GM21381 (cell line): Measurements from ENCODE around the gene ASPDH.
"Not testable (repeated sequence)": the region's sequence is repeated elsewhere in the genome, so short reads cannot be mapped to it uniquely, and the experiment has no call there.

Experiments
- ATAC-seq: cut with Tn5 transposase; IDR thresholded peaks from one replicate; pipeline ENCODE4 v1.9.1; 2021; ENCODE audit warnings: mild to moderate bottlenecking, moderate library complexity; ENCODE audit not compliant: unreplicated experiment

The ASPDH gene

DNA sequence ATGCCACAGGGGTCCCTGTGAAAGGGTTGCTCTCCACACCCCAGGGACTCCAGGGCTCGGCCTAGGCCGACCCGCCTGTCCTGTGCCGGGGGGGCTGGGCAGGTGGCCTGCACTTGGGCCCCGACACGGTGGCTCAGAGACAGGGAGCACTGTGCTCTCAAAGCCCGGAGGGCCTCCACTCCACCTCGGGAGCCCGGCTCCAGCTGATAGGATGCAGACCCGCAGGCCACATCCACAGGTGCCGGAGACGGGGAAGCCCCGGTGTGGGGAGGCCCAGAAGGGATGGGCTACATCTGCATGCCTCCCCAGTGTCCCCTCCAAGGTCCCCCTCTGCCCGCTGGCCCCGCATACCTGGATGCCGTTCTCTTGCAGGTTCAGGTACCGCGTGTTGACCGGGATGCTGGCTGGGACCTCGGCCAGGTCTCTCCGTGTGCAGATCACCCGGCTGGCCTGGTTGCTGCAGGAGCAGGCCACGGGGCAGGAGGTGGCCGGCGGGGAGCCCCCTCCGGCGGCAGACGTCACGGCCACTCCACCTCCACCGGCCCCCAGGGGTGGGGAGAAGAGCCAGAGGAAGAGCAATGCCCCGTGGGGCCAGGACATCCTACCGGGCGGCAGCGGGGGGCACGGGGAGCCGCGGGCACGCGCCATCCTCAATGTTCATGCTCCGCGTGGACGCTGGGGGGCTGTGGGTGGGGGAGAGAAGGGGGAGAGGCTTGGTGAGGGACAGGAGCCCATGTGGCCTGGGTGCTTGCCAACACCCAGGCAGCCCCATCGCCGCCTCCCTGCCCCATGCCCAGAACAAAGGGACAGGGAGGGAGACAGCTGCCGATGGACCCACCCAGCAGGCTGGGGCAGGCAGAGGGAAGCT is 34.7 kb upstream of the ASPDH start:
- ATAC-seq, result no peak

DNA sequence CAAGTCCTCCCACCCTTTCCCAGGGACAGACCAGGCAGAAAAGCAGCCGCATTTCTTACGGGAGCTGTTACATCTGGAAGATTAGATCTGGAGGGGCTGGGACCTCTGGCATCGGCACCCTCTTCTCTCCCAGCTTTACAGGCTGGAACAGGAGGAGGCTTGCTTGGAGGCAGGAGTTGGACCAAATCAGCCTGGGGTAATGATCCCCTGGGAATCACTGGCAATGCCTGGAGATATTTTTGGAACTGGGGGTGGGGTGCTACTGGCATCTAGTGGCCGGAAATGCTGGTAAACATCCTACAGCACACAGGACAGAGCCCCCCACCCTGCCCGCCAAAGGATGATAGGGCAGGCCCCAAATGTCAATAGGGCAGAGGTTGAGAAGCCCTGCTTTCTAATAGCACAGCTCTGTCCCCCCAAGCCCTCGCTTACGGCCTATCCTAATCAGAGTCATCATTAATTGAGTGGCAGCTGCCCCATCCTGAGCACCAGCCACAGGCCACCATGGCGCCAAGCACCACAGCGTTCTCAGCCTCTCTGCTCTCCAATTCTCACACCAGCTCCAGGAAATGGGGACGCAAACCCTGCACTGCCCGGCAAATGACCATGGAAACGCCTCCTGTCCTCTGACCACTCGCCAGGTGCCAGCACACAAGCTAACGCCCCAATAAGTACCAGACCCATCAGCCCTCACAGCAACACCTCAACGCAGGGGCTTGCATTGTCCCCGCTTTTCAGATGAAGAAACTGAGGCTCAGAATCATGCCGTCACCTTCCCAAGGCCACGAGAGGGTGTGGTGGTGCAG is 33.9 kb upstream of the ASPDH start:
- no peak for ATAC-seq

DNA sequence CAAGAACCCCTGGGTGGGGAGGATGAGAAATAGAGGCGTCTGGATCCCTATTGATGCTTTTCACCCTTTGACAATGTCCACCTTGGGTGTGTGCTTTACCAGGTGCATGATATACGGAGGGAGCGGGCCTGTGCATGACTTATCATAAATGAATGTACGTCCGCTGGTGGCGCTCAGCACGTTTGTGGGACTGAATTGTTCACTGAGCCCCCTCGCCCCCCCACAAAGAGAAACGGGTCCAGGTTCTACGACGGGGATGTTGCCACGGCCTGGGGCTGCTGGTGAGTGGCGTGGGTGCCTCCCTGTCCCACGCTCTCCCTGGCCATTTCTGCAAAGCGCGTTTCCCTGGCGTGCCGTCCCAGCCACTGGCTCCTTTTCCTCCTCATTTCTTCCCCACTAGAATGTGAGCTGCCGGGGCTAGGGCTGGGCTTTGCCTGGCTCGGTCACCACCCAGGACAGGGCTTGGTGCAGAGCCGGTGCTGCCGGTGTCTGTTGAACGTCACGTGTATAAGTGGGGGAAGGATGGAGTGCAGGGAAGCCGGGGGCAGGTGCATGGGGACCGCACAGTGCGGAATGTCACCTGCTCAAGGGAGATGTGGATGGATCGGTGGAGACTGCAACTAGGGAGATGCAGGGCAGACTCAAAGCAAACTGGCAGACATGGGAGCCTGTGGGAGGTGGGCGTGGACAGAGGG is 33.0 kb upstream of the ASPDH start:
- ATAC-seq, result no peak

DNA sequence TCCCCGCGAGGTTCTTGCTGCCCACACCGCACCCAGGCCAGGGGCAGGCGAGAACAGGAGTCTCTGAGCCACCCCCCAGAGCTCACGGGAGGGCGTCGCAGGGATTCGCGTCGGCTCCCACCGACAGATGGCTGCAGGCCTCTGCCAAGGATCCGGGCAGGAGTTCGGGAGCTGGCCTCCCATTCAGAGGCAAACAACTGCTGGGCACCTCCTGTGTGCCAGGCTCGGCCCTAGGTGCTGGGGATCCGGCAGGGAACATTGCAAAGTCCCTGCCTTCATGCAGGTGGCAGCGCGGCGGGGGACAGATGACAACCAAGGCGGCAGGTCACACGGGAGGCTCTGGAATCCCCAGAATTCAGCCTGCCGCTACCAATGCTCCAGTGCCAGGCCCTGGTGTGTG is 29.2 kb upstream of the ASPDH start:
- ATAC-seq, result no peak

DNA sequence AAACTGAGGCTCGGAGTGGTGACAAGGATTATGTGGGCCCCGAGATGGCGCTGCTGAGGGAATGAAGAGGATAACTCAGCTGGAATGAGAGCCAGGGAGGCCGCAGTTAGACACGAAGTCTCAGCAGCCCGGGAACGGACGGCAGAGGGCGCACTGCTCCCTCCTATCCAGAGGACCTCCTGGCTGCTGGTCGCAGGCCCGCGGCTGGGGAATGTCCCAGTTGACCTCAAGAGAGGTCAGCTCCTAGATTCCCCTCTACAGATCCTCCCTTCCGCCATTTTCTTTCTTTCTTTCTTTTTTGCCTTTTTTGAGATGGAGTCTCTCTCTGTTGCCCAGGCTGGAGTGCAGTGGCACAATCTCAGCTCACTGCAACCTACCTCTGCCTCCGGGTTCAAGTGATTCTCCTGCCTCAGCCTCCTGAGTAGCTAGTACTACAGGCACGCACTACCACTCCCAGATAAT is 24.1 kb upstream of the ASPDH start:
- no peak for ATAC-seq

DNA sequence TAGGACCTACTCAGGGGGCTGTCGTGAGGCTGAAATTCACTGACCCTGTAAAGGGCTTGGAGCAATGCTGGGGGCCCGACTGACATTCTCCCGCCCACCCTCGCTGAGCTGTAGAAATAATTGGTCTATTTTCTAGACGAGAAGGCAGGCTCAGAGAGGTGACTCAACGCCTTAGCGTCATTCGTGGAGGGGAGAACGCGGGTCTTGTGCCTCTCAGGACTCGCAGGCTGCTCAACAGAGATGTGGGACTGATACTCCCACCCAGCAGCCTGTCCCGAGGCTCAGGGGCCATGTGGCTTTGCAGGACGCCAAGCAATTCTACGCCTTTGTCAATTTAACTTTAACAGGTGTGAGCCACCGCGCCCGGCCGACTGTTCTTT is 23.6 kb upstream of the ASPDH start:
- no peak for ATAC-seq

DNA sequence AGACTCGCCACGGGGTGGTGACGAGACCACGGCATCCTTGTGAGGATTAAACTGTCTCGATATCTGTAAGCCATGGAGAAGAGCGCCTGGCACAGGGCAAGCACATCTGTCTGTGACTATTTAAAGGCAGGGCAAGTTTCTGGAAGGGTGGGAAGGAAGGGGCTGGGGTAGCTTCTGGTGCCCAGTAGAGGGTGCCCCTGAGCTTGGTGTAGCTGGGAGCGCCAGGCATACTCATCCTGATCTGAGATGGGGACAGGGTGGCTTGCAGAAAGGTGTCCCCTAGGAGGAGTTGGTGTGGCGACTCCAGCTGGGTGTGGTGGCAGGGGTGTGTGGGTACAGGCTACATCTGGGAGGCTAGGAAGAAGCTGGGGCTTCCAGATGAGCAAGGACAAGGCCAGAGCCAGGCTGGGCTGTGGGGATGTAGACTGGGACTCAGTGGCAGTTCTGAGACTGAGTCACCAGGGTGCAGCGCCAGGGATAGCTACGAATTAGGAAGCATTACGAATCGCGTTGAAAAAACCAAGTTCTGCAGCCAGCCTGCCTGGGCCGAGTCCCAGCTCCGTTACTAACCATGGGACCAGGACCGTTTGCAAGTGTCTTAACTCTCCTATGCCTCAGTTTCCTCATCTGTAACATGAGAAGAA is 23.1 kb upstream of the ASPDH start:
- ATAC-seq, result no peak

DNA sequence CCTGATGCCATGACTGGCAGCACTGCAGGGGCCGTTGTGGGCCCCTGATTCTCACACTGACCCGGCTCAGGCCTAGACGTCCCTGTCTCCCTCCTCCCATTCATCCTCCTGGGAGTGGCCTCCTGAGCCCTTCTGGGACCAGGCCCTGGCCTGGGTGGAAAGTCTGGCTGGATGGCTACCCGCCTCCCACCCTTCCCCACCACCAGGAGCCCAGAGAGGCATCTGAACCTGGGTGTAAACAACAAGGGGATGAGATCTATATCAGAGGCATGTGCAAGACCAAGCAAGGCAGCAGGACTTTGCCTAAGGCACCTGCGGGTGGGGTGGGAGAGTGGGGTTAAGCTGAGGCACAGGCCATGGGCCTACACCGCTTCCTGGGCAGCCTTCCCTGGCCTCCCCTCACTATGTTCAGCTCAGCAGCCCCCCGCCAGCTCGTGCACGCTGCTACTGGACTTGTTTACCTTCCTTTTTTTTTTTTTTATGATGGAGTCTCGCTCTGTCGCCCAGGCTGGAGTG is 22.0 kb upstream of the ASPDH start:
- no peak for ATAC-seq

DNA sequence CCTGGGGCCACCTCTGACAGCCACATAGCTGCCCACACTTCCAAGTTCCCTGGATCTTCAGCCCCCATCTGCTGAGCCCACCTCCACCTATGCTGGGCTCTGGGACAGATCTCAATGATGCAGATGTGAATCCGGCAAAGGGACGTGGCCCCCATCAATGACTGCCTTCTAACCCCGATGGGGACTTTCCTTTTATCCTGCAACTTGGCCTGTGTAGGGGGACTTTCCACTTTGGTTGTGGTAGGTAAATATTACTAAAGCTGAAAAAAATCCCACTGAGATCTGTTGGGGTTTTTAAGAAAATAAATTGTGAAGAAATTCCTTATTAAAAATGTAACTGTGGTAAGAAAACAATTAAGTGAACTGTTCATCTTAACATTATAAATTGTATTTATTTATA is 20.8 kb upstream of the ASPDH start:
- ATAC-seq, result no peak

DNA sequence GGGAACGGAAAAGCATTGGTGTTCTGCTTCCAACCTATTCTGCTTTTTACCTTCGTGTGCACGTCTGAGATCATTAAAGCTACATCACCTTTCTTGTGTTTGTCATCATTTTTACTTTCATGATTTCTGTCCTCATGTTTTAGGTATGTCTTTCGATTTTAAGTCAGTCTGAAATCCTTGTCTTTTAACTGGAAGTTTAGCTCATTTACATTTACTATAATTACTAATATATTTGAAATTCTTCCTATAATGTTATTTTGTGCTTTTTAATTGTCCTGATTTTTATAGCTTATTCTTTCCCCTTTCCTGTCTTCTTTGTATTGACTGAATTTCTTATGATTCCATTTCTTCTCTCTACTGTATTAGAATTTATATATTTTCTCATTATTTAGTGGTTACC is 19.2 kb upstream of the ASPDH start:
- no peak for ATAC-seq

DNA sequence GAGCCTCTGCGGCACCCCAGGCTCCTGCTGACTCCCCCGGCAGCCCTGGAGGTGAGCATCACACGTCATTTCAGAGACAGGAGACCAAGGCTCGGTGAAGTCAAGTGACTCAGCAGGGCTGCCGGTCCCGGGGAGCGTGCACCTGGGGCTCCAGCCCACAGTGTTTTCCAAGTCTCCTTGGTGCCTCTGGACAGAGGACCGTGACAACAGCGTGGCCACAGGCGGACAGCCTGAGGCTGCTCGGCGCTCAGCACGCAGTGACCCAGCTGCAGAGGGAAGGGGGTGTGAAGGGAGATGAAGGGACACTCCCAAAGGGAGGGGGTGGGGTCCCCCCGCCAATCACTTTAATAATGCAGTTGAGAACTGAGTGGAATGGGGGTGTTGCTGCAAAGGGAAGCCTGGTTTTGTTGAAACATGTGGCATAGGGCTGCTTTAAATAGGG is 17.5 kb upstream of the ASPDH start:
- ATAC-seq, result no peak

DNA sequence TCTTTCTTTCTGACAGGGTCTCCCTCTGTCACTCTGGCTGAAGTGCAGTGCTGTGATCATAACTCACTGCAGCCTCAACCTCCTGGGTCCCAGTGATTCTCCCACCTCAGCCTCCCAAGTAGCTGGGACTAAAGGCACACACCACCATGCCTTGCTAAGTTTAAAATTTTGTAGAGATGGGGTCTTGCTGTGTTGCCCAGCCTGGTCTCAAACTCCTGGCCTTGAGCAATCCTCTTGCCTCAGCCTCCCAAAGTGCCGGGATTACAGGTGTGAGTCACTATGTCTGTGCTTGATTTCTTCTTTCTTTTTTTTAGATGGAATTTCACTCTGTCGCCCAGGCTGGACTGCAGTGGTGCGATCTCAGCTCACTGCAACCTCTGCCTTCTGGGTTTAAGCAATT is 14.3 kb upstream of the ASPDH start:
- ATAC-seq, result not testable (repeated sequence)

DNA sequence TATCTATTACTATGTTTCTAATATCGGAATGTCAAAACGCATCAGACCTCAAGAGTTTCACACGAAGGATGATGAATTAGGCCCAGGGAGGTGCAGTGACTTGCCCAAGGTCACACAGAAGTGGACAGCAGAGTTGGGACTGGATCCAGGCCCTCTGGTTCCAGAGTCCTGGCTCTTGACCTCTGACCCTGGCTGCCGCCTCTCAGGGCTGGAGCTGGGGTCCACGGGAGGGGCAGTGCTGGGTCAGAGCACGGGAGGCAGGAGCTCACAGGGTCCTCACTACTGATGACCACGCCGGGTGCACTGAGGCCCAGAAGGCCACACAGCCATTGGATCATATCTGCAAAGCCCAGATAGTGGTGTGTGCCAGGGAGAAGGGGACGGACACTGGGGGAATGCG is 9.2 kb upstream of the ASPDH start:
- ATAC-seq, result no peak

DNA sequence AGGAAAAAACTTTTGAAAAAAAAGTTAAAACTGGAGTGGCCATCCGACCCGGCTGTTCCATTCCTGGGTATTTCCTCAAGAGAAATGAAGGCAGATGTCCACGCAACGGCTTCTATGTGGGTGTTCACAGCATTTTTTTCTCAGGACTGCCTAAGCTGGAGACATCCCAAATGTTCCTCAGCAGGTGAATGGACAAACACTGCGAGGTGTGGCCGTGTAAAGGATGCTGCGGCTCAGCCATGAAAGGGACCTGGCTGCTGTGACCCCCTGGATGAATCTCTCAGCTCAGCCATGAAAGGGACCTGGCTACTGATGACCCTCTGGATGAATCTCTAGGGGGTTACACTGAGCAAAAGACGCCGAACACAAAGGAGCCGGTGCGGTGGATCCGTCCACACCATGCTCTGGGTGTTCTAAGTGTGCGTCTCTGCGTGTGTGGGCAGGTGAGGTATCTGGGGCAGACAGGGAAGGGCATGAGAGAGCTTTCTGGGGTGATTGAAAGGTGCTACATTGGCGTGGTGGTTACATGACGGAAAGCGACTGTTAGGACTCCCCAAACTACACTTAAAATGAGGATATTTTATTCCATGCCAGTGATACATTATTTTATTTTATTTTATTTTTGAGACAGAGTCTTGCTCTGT is 7.2 kb upstream of the ASPDH start:
- ATAC-seq, result no peak

DNA sequence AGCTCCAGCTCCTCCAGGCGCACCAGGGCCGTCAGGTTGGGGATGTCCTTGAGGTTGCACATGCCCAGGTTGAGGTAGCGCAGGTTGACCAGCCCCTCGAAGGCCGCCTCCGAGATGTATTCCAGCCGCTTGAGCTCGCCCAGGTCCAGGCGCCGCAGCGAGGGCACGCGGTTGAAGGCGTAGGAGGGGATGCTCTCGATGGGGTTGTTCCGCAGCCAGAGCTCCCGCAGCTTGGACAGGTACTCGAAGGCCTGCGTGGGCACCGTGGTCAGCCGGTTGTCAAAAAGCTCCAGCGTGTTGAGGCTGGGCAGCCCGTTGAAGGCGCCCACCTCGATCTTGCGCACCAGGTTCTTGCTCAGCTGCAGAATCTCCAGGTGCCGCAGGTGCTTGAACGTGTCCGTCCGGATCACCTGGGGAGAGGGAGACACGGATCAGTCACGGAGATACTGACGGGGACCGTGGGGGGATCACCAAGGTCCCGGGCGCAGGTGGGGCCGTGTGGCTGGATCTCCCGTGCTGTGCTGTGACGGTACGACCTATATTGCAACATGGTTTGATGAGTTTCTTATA is 5.4 kb upstream of the ASPDH start:
- ATAC-seq, result no peak

DNA sequence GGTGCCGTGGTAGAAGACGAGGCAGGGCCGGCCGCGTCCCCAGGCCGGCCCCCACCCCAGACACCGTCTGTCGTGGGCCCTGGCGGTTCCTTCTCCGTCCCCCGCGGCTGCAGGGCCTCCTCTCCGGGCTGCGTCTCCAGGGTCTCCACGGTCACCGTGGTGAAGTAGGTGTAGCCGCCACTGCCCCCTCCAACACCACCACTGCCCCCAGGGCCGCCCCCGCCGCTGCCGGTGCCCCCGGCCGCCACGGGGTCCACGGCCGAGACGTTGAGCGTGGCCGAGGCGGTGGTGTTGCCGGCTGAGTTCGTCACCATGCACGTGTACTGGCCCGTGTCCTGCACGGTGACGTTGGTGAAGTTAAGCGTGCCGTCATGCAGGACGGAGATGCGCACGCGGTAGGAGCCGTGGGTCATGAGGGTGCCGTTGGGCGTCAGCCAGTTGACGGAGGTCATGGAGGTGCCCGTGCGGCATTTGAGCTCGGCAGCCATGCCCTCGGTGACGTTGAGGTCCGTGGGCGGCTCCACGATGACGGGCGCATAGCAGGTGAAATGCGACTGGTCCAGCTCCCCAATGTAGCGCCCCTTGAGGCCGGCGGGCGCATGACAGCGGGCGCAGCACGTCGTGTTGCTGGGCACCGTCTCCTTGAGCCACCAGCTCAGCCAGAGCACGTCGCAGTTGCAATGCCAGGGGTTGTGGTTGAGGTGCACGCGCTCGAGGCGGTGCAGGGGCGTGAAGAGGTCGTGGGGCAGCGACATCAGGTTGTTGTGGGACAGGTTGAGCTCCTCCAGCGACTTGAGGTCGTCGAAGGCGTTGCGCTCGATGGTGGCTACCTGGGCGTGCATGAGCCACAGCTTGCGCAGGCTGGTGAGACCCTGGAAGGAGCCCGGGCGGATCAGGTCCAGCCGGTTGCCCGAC is 4.6 kb upstream of the ASPDH start:
- no peak for ATAC-seq

DNA sequence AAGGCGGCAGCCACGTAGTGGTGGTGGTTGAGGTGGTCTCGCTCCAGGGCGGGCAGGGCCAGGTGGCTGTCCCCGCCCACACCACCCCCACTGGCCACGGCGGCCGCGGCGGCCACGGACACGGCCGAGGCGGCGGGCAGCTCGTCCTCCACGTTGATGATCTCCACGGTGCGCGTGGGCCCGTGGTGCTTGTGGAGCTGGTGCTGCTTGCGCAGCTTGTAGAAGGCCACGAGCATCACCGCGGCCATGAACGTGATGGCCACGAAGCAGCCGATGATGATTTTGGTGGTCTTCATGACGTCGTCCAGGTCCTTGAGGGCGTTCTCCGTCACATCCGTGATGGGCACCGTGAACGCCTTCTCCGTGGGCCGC is 4.0 kb upstream of the ASPDH start:
- no peak for ATAC-seq

DNA sequence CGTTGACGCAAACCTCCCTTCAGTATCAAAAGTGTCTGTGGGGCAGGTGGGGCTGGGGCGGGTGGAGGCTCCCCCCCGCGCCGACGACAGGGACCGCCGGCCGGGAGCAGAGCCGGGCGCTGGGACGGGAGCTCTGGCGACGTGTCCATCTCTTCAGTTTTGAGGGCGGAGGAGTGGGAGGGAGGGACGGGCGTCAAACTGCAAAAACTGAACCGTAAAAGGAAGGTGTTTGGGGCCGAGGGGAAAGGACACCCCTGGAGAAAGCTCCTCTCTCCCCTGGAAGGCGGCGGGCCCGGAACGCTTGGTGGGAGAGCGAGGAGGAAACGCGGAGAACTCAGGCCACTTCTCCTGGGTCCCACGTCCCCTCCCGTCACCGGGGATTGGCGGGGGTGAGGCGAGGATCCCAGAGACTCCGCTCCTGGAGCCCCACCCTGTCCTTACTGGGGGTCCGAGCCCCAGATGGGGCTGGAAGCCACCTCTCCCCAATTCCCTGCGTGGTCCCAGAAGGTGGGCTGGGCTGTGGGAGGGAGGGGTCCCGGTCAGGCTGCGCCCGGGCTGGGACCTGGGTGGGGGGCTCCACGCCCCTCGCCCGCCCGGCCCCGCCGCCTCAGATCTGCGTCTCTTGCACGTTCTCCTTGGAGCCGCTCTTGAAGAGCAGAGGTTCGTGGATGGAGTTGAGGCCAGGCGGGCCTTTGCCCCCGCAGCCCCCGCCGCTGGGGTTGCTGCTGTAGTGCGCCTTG is 3.4 kb upstream of the ASPDH start:
- no peak for ATAC-seq
